OCI-LY1 (cell line): ENCODE measurements around the gene C8A.

ENCODE experiments used
- H2AFZ ChIP-seq: fragments of 200-600 bp; sonication (generic), shearing (Covaris generic); 2 replicates; pipeline ENCODE4 v1.6.0; 2014; ENCODE audit warnings: antibody characterized with exemption, mild to moderate bottlenecking, low read length
- H3F3A ChIP-seq: fragments of 200-600 bp; sonication (generic), shearing (Covaris generic); 2 replicates; pipeline ENCODE4 v1.6.0; 2014; ENCODE audit warnings: mild to moderate bottlenecking, antibody characterized with exemption, low read length, moderate library complexity; ENCODE audit not compliant: insufficient read depth
- H3K27ac ChIP-seq: fragments of 200-600 bp; sonication (generic); 2 replicates; pipeline ENCODE4 v1.5.1; 2014; ENCODE audit warnings: low read length, mixed run types, mild to moderate bottlenecking, low read depth; ENCODE audit not compliant: poor library complexity, severe bottlenecking
- H3K27me3 ChIP-seq: fragments of 200-600 bp; sonication (generic); 2 replicates; pipeline ENCODE4 v1.6.0; 2014; ENCODE audit warnings: antibody characterized with exemption, mild to moderate bottlenecking, low read length, moderate library complexity; ENCODE audit not compliant: insufficient read depth
- H3K36me3 ChIP-seq: fragments of 200-600 bp; sonication (generic); 2 replicates; pipeline ENCODE4 v1.6.1; 2014; ENCODE audit warnings: mild to moderate bottlenecking, antibody characterized with exemption, low read length, moderate library complexity, mixed read lengths; ENCODE audit not compliant: insufficient read depth
- H3K4me1 ChIP-seq: fragments of 200-600 bp; sonication (generic); 2 replicates; pipeline ENCODE4 v1.5.1; 2014; ENCODE audit warnings: mild to moderate bottlenecking, low read length, moderate library complexity; ENCODE audit not compliant: insufficient read depth, severe bottlenecking
- H3K4me2 ChIP-seq: fragments of 200-600 bp; sonication (generic), shearing (Covaris generic); 2 replicates; pipeline ENCODE4 v1.6.1; 2014; ENCODE audit warnings: low read length
- H3K4me3 ChIP-seq: fragments of 200-600 bp; sonication (generic); 2 replicates; pipeline ENCODE4 v1.5.1; 2014; ENCODE audit warnings: low read length, low read depth, mild to moderate bottlenecking, mixed read lengths; ENCODE audit not compliant: poor library complexity, severe bottlenecking
- H3K79me2 ChIP-seq: fragments of 200-600 bp; shearing (Covaris generic); 2 replicates; pipeline ENCODE4 v1.6.1; 2016; ENCODE audit warnings: mixed run types, low read length, mixed read lengths; ENCODE audit not compliant: insufficient read depth
- H3K9ac ChIP-seq: fragments of 200-600 bp; sonication (generic), shearing (Covaris generic); 2 replicates; pipeline ENCODE4 v1.6.1; 2014; ENCODE audit warnings: mild to moderate bottlenecking, low read length, mixed read lengths
- H3K9me2 ChIP-seq: fragments of 200-600 bp; sonication (generic), shearing (Covaris generic); 2 replicates; pipeline ENCODE4 v1.6.1; 2014; ENCODE audit warnings: low read depth, mild to moderate bottlenecking, low read length, mixed read lengths
- H3K9me3 ChIP-seq: fragments of 200-600 bp; shearing (Covaris generic); 2 replicates; pipeline ENCODE4 v1.6.1; 2014; ENCODE audit warnings: low read length, mixed read lengths
- H4K20me1 ChIP-seq: fragments of 200-600 bp; sonication (generic), shearing (Covaris generic); 2 replicates; pipeline ENCODE4 v1.6.0; 2016; ENCODE audit warnings: mild to moderate bottlenecking, low read length; ENCODE audit not compliant: insufficient read depth
- EZH2 ChIP-seq: fragments of 200-600 bp; sonication (generic), shearing (Covaris generic); IDR thresholded peaks from 2 replicates; pipeline ENCODE4 v1.8.0; 2017; ENCODE audit warnings: borderline replicate concordance, mixed run types, mild to moderate bottlenecking, antibody characterized with exemption, low read length, moderate library complexity, mixed read lengths
- TF ChIP-seq, protein P1 (sequence below): fragments of 200-600 bp; sonication (generic), shearing (Covaris generic); IDR thresholded peaks from 2 replicates; pipeline ENCODE4 v1.5.1; 2017; ENCODE audit warnings: mild to moderate bottlenecking, antibody characterized with exemption, low read length, moderate library complexity, mixed read lengths

Gene C8A

DNA sequence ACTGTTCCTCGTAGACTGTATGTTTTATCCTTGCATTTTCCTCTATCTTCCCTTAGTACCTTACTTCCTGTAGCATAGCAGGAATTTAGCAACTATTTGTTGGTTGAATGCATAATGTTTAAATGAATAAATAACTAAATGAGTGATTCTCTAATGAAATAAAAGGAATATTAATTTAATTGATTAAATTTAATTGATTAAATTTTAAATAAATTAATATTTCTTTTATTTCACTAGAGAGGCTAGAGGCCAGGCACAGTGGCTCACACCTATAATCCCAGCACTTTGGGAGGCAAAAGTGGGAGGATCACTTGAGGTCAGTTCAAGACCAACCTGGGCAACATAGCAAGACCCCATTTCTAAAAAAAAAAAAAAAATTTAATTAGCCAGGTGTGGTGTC lies 85.4 kb downstream of the C8A start:
- Histone ChIP-seq H2AFZ (no peak overlapping the region), H3K4me1 (no peaks in the 10 kb centered on the region), H3K27ac (no peak overlapping the region), H3K9me3 (no peaks in the 10 kb centered on the region), H3K4me3 (no peak overlapping the region), H3F3A (no peaks in the 10 kb centered on the region), H3K36me3 (no peaks in the 10 kb centered on the region), H4K20me1 (no peaks in the 10 kb centered on the region), H3K27me3 (no peaks in the 10 kb centered on the region), H3K9ac (no peak overlapping the region), H3K79me2 (no peaks in the 10 kb centered on the region), H3K9me2 (no peaks in the 10 kb centered on the region), H3K4me2 (no peak overlapping the region)
- TF ChIP-seq, protein P1, sequence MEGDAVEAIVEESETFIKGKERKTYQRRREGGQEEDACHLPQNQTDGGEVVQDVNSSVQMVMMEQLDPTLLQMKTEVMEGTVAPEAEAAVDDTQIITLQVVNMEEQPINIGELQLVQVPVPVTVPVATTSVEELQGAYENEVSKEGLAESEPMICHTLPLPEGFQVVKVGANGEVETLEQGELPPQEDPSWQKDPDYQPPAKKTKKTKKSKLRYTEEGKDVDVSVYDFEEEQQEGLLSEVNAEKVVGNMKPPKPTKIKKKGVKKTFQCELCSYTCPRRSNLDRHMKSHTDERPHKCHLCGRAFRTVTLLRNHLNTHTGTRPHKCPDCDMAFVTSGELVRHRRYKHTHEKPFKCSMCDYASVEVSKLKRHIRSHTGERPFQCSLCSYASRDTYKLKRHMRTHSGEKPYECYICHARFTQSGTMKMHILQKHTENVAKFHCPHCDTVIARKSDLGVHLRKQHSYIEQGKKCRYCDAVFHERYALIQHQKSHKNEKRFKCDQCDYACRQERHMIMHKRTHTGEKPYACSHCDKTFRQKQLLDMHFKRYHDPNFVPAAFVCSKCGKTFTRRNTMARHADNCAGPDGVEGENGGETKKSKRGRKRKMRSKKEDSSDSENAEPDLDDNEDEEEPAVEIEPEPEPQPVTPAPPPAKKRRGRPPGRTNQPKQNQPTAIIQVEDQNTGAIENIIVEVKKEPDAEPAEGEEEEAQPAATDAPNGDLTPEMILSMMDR = no peak
- no peak for TF ChIP-seq EZH2

DNA sequence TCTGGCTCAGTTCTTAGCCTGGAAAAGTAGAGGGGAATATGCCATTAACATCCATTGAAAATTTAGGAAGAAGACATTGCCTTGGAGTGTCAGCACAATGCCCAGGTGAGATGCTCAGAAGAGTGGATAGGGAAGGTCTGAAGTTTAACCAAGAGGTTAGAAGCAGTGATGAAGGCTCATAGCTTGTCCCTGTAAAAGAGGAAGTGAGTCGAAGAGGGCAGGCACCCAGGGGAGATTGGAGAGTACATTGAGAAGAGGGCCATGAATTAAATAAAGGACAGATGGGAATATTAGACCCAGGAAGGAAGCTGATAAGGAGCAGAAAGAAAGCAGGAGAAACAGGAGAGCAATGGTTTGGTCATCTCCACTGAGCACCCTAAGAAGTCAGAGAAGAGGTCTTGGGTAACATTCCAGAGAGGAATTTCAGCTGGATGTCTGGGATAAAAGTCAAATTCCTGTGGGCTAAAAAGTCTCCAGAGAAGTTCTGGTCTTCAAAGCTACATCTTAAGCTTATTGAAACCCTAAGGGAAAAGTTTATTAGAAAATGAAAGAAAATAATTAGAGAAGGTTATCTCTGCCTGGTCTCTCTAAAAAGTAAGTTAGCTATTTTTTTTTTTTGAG lies 93.9 kb downstream of the C8A start:
- TF ChIP-seq, protein P1 = no peak
- TF ChIP-seq EZH2 = no peak
- Histone ChIP-seq H3K27ac (no peak overlapping the region), H3K27me3 (0 out of 2 replicates have a peak, but pooled peaks cover 3% of the 10 kb centered on the region)

DNA sequence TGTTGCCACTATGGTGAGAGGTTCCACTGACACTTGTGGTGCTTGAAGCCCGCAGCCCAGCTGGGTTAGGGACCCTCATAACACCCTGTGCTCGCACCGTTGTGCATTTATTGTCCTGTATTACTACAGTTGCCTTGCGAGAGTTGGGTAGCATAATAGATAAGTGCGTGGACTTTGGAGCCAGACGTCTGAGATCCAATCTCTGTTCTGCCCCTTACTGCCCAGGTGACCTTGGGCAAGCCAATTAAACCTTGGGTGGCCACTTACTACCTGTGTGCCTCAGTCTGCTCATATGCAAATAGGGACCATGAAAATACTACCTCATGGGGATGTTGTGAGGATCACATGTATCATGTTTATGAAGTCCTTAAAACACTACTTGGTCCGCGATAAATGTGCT lies 97.9 kb downstream of the C8A start:
- no peaks in the 10 kb centered on the region for H3K36me3 ChIP-seq
- no peak overlapping the region for H3K4me3 ChIP-seq
- no peaks in the 10 kb centered on the region for H3K4me1 ChIP-seq
- no peak overlapping the region for H3K27ac ChIP-seq
- no peak overlapping the region for H3K4me2 ChIP-seq
- H3K9me3 ChIP-seq = no peaks in the 10 kb centered on the region
- H3K9me2 ChIP-seq = no peaks in the 10 kb centered on the region
- no peak overlapping the region for H3K9ac ChIP-seq
- no peaks in the 10 kb centered on the region for H4K20me1 ChIP-seq
- TF ChIP-seq EZH2 = no peak
- TF ChIP-seq, protein P1 = no peak
- H3K79me2 ChIP-seq = no peaks in the 10 kb centered on the region
- 0 out of 2 replicates have a peak, but pooled peaks cover 3% of the 10 kb centered on the region for H3K27me3 ChIP-seq
- no peaks in the 10 kb centered on the region for H3F3A ChIP-seq
- no peak overlapping the region for H2AFZ ChIP-seq

More for the DNA sequence above, 93.9 kb downstream of the C8A start:
- H2AFZ ChIP-seq = no peak overlapping the region
- no peak overlapping the region for H3K4me2 ChIP-seq
- no peaks in the 10 kb centered on the region for H3K9me2 ChIP-seq
- H3K9me3 ChIP-seq = no peaks in the 10 kb centered on the region
- no peak overlapping the region for H3K9ac ChIP-seq
- no peaks in the 10 kb centered on the region for H3F3A ChIP-seq
- H4K20me1 ChIP-seq = no peaks in the 10 kb centered on the region
- no peaks in the 10 kb centered on the region for H3K36me3 ChIP-seq
- no peaks in the 10 kb centered on the region for H3K4me1 ChIP-seq
- no peak overlapping the region for H3K4me3 ChIP-seq
- no peaks in the 10 kb centered on the region for H3K79me2 ChIP-seq
